Endothelial cell of umbilical vein (primary cell): ENCODE data around the gene GDPGP1. TPM values are rescaled to one million over a fixed set of nuclear protein-coding genes. Genes with fewer than 3 reads are reported as not detected.

Experiments
- BruUV-seq: library from RNA; stranded (reverse); fragments of 400-500 nt; replicated peaks from 2 replicates; lab custom pipeline; 2021; lab: Mats Ljungman, UMichigan
- CTCF ChIA-PET: fragments of 300-600, 350-600 bp; sonication (Branson Sonifier 250); formaldehyde crosslinking; loops from one replicate; lab custom pipeline; 2021; ENCODE audit warnings: antibody characterized with exemption, inconsistent platforms; lab: Charles Lee
- POLR2A ChIA-PET: fragments of 300-600, 350-600 bp; sonication (Branson Sonifier 250); formaldehyde crosslinking; loops from one replicate; lab custom pipeline; 2021; ENCODE audit warnings: antibody characterized with exemption, inconsistent platforms; lab: Charles Lee
- DNase-seq: peaks from one replicate; pipeline ENCODE4 v3.0.0-alpha.2; 2011; ENCODE audit warnings: low read depth, low spot score
- FAIRE-seq: peaks from 2 replicates; lab custom pipeline; 2011; peaks lifted over from hg19 to GRCh38; lab: Jason Lieb, UNC
- H2AFZ ChIP-seq: 2 replicates; pipeline ENCODE4 v1.6.0; 2012; ENCODE audit warnings: low read depth, low read length, control low read depth, inconsistent platforms
- H3K27ac ChIP-seq: 2 replicates; pipeline ENCODE4 v1.5.1; 2011; ENCODE audit warnings: low read depth, mild to moderate bottlenecking, control low read depth, low read length, moderate library complexity; ENCODE audit not compliant: insufficient read depth
- H3K27me3 ChIP-seq, 2 experiments: 2 replicates each; pipeline versions ENCODE4 v1.6.0 to v1.6.1; 2011; ENCODE audit warnings: low read length in 2 of 2, mixed read lengths in 1 of 2; ENCODE audit not compliant: control insufficient read depth in 2 of 2, insufficient read depth in 2 of 2
- H3K36me3 ChIP-seq, 2 experiments: 2 replicates in 1 of 2; 3 replicates in 1 of 2; pipeline ENCODE4 v1.5.1; 2011; ENCODE audit warnings: low read length in 2 of 2, mild to moderate bottlenecking in 1 of 2, moderate library complexity in 1 of 2; ENCODE audit not compliant: control insufficient read depth in 2 of 2, insufficient read depth in 2 of 2; ENCODE audit errors: extremely low read depth in 1 of 2
- H3K4me1 ChIP-seq: 3 replicates; pipeline ENCODE4 v1.5.1; 2011; ENCODE audit warnings: mild to moderate bottlenecking, low read length; ENCODE audit not compliant: control insufficient read depth, insufficient read depth; ENCODE audit errors: extremely low read depth
- H3K4me2 ChIP-seq: 2 replicates; pipeline ENCODE4 v1.6.1; 2011; ENCODE audit warnings: low read length, control low read depth, mixed read lengths; ENCODE audit not compliant: insufficient read depth
- H3K4me3 ChIP-seq, 3 experiments: fragments of 200-600 bp in 1 of 3; sonication (generic), shearing (Covaris generic) in 1 of 3; replicated peaks in 1 of 3; 2 replicates each; pipeline ENCODE4 v1.5.1; 2011 to 2016; ENCODE audit warnings: control low read depth in 3 of 3, low read length in 3 of 3, mild to moderate bottlenecking in 2 of 3, inconsistent platforms in 1 of 3, low read depth in 1 of 3, moderate library complexity in 1 of 3; ENCODE audit not compliant: insufficient read depth in 1 of 3
- H3K79me2 ChIP-seq: 2 replicates; pipeline ENCODE4 v1.6.0; 2012; ENCODE audit warnings: low read length, inconsistent platforms; ENCODE audit not compliant: control insufficient read depth, insufficient read depth
- H3K9ac ChIP-seq: replicated peaks from 2 replicates; pipeline ENCODE3; 2011; ENCODE audit warnings: low read length, control low read depth; ENCODE audit not compliant: insufficient read depth; ENCODE audit errors: extremely low read depth
- H3K9me1 ChIP-seq: replicated peaks from 3 replicates; pipeline ENCODE4 v1.6.0; 2011; ENCODE audit warnings: mild to moderate bottlenecking, low read length; ENCODE audit not compliant: control insufficient read depth, insufficient read depth; ENCODE audit errors: extremely low read depth
- H3K9me3 ChIP-seq: replicated peaks from 2 replicates; pipeline ENCODE4 v1.5.1; 2012; ENCODE audit warnings: low read length, inconsistent platforms; ENCODE audit not compliant: control insufficient read depth, insufficient read depth
- H4K20me1 ChIP-seq: replicated peaks from 2 replicates; pipeline ENCODE3; 2011; ENCODE audit warnings: mild to moderate bottlenecking, low read length; ENCODE audit not compliant: control insufficient read depth, insufficient read depth; ENCODE audit errors: extremely low read depth
- EZH2 ChIP-seq: IDR thresholded peaks from 2 replicates; pipeline ENCODE4 v1.6.1; 2012; ENCODE audit warnings: borderline replicate concordance, low read depth, mild to moderate bottlenecking, moderate library complexity, low read length, inconsistent platforms; ENCODE audit not compliant: severe bottlenecking
- FOS ChIP-seq: IDR thresholded peaks from 2 replicates; pipeline ENCODE4 v1.6.1; 2011; ENCODE audit warnings: mild to moderate bottlenecking, low read length, moderate library complexity, borderline replicate concordance; ENCODE audit not compliant: insufficient read depth
- GATA2 ChIP-seq: IDR thresholded peaks from 2 replicates; pipeline ENCODE4 v1.7.0; 2011; ENCODE audit warnings: low read depth, mild to moderate bottlenecking, moderate library complexity, mixed read lengths, low read length; ENCODE audit not compliant: insufficient read length, insufficient read depth
- JUN ChIP-seq: IDR thresholded peaks from 2 replicates; pipeline ENCODE4 v1.6.1; 2011; ENCODE audit warnings: borderline replicate concordance, low read depth; ENCODE audit not compliant: insufficient read length, insufficient read depth
- MYC ChIP-seq: IDR thresholded peaks from one replicate; pipeline ENCODE4 v1.6.1; 2011; ENCODE audit warnings: mild to moderate bottlenecking, low read depth, low read length
- POLR2A ChIP-seq: IDR thresholded peaks from 2 replicates; pipeline ENCODE4 v1.6.1; 2012; ENCODE audit warnings: low read depth, mild to moderate bottlenecking, control low read depth, low read length
- POLR2AphosphoS5 ChIP-seq: IDR thresholded peaks from 2 replicates; pipeline ENCODE4 v1.6.1; 2012; ENCODE audit warnings: low read depth, mild to moderate bottlenecking, control low read depth, low read length, moderate library complexity; ENCODE audit not compliant: insufficient read depth
- dilution Hi-C: fragments of 300-500 bp; cut with MboI; formaldehyde crosslinking; loops from one replicate; pipeline ENCODE4 v1.15.0; 2019; ENCODE audit warnings: low sequenced_read_pairs; ENCODE audit not compliant: extremely low pct_ligation_motif_present
- intact Hi-C: fragments of 100-400 bp; cut with micrococcal nuclease; formaldehyde crosslinking; loops from one replicate; pipeline ENCODE4 v1.10.0; 2022
- polyA plus RNA-seq, 4 experiments: library from polyadenylated mRNA; depleted of rRNA in 3 of 4; stranded (reverse) in 3 of 4; unstranded in 1 of 4; fragments of >200 nt; gene quantifications; 2 replicates each; pipeline versions ENCODE4 v1.2.1 to v1.2.3, GENCODE V29; 2011 to 2012; ENCODE audit warnings: missing spikeins in 1 of 4
- total RNA-seq: library from RNA; stranded (reverse); gene quantifications from 2 replicates; pipeline ENCODE4 v1.2.3, GENCODE V29; 2021
- TF ChIP-seq, protein P1 (sequence below), 2 donors: IDR thresholded peaks; 1 replicate in 1 of 2; 2 replicates in 1 of 2; pipeline ENCODE4 v1.5.1; 2011; ENCODE audit warnings: low read length in 2 of 2, mild to moderate bottlenecking in 2 of 2, moderate library complexity in 2 of 2, control low read depth in 1 of 2, inconsistent platforms in 1 of 2, low read depth in 1 of 2; ENCODE audit not compliant: insufficient read depth in 1 of 2; ENCODE audit errors: extremely low read depth in 1 of 2
- TF ChIP-seq, protein P2 (sequence below): IDR thresholded peaks from 2 replicates; pipeline ENCODE4 v1.6.1; 2011; ENCODE audit not compliant: insufficient read depth, insufficient read length

Gene GDPGP1
- total and polyA plus RNA-seq, 2 donors (not counting 3 experiments of a cell fraction or from before 2014, with no cell fraction given): 4.8 to 7.2 TPM

DNA sequence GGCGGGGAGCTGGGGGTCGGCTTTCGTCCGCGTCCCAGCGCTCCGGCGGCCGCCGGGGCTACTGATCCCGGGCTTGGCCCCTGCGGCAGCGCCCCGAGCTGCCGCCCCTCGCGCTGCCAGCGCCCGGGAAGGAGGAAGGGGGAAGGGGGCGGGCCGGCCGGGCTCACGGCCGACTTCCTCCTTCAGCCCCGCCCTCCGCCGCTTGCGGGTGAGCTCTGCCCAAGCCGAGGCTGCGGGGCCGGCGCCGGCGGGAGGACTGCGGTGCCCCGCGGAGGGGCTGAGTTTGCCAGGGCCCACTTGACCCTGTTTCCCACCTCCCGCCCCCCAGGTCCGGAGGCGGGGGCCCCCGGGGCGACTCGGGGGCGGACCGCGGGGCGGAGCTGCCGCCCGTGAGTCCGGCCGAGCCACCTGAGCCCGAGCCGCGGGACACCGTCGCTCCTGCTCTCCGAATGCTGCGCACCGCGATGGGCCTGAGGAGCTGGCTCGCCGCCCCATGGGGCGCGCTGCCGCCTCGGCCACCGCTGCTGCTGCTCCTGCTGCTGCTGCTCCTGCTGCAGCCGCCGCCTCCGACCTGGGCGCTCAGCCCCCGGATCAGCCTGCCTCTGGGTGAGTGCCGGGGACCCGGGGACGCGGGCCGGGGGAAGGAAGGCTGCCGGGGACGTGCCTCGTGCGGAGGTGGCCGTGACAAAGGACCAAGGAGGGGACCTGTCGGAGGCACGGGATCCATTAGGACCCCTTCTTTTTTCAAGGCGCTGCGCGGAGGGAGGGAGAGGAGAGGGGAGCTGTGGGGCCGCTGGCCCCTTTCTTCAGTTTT, 32.7 kb upstream of the GDPGP1 start, which contains the start of gene SEMA4B:
Gene SEMA4B (plus strand): TSS at position 201 of the 814 bp plus-strand sequence. CDS start 249 bp downstream, at position 450.
- Histone ChIP-seq H3K79me2 (no peaks in the 10 kb centered on the region), H3K9ac (peak within 1 kb of the TSS; percentile 32), H3K9me1 (no peaks in the 10 kb centered on the region), H3K4me1 (peaks cover 6% of the 10 kb centered on the region), H2AFZ (peak within 1 kb of the TSS; percentile 99), H3K36me3 (no peaks in the 10 kb centered on the region), H3K4me2 (peak within 1 kb of the TSS; percentile 87), H3K27me3 (no peaks in the 10 kb centered on the region), H3K4me3 (peak within 1 kb of the TSS; percentile 67 to 92 (median 77)), H3K9me3 (no peaks in the 10 kb centered on the region), H4K20me1 (no peaks in the 10 kb centered on the region), H3K27ac (no peak within 1 kb of the TSS)
- ChIA-PET POLR2A (interaction anchor here (0.6 to 1.7 kb wide), 5 partner anchors 13 to 328 kb away, joined by 3 to 5 read pairs (median 4); partner anchors contain the start of gene CIB1), CTCF (interaction anchor here (0.6 to 7.5 kb wide), 14 partner anchors 9 to 86 kb away, joined by 3 to 34 read pairs (median 5); partner anchors contain the start of genes NGRN and TTLL13)
- intact Hi-C loops (loop anchor here (1.0 kb wide), 1 partner anchor 32 kb away; the partner anchor contains the start of gene CIB1), dilution Hi-C loops (no loop called here)
- TF ChIP-seq MYC: no peak
- peak; percentile 90 for TF ChIP-seq POLR2A
- TF ChIP-seq EZH2: no peak
- peak; percentile 75 for TF ChIP-seq POLR2AphosphoS5
- no TSS peak for BruUV-seq
- DNase-seq (peak; percentile 53), FAIRE-seq (peak; percentile 56)

DNA sequence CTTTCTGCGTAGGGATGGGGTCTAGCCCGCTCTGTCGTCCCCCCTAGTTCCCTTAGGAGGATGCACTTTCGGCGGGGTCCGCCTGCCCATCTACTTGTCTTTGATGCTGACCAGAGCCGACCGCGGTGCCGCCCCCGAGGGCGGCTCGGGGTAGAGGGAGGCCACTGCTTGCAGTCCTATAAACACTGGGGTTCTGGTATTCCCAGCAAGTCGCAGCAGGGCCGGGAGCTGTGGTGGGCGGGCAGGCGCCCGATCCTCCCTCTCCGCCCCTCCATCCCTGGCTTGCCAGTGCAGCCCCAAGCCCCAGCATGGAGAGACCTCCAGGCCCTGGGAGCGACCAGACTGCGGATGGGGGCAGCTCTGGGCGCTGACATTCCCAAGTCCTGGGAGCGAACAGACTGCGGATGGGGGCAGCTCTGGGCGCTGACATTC, 32.0 kb upstream of the GDPGP1 start:
- Histone ChIP-seq H3K4me1 (peaks cover 6% of the 10 kb centered on the region), H3K9me3 (no peaks in the 10 kb centered on the region), H3K4me2 (peak overlapping the region; percentile 87), H4K20me1 (no peaks in the 10 kb centered on the region), H3K9ac (peak overlapping the region; percentile 32), H3K79me2 (no peaks in the 10 kb centered on the region), H3K36me3 (no peaks in the 10 kb centered on the region), H3K4me3 (peak overlapping the region; percentile 67 to 92 (median 77)), H3K9me1 (no peaks in the 10 kb centered on the region), H3K27me3 (no peaks in the 10 kb centered on the region), H3K27ac (no peak overlapping the region), H2AFZ (peak overlapping the region; percentile 99)
- POLR2A ChIA-PET: interaction anchor here (0.6 to 1.7 kb wide), 3 partner anchors 13 to 327 kb away, joined by 3 to 5 read pairs (median 4); partner anchors contain the start of gene CIB1
- intact Hi-C loops: loop anchor here (1.0 kb wide), 1 partner anchor 31 kb away; the partner anchor contains the start of gene CIB1
- dilution Hi-C loops: no loop called here
- CTCF ChIA-PET: interaction anchor here (0.7 to 7.5 kb wide), 9 partner anchors 10 to 85 kb away, joined by 3 to 34 read pairs (median 7); partner anchors contain the start of gene TTLL13
- DNase-seq (no peak), FAIRE-seq (peak; percentile 55)
- BruUV-seq: no TSS peak
- TF ChIP-seq GATA2: no peak
- TF ChIP-seq, protein P1, sequence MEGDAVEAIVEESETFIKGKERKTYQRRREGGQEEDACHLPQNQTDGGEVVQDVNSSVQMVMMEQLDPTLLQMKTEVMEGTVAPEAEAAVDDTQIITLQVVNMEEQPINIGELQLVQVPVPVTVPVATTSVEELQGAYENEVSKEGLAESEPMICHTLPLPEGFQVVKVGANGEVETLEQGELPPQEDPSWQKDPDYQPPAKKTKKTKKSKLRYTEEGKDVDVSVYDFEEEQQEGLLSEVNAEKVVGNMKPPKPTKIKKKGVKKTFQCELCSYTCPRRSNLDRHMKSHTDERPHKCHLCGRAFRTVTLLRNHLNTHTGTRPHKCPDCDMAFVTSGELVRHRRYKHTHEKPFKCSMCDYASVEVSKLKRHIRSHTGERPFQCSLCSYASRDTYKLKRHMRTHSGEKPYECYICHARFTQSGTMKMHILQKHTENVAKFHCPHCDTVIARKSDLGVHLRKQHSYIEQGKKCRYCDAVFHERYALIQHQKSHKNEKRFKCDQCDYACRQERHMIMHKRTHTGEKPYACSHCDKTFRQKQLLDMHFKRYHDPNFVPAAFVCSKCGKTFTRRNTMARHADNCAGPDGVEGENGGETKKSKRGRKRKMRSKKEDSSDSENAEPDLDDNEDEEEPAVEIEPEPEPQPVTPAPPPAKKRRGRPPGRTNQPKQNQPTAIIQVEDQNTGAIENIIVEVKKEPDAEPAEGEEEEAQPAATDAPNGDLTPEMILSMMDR (IDR thresholded peaks at IDR 0.05; ENCODE audit: extremely low read depth in 1 of 2, insufficient read depth in 1 of 2, low read depth in 1 of 2, low read length in 2 of 2): no peak
- TF ChIP-seq FOS: no peak
- no peak for TF ChIP-seq POLR2A
- no peak for TF ChIP-seq EZH2
- TF ChIP-seq MYC: no peak
- no peak for TF ChIP-seq JUN
- TF ChIP-seq POLR2AphosphoS5: no peak
- TF ChIP-seq, protein P2, sequence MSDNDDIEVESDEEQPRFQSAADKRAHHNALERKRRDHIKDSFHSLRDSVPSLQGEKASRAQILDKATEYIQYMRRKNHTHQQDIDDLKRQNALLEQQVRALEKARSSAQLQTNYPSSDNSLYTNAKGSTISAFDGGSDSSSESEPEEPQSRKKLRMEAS: no peak
